Ishikawa (cell line): ENCODE results near the gene APOL6.

Experiments used
- EGR1 ChIP-seq: IDR thresholded peaks from 2 replicates; pipeline ENCODE4 v1.6.1; 2012
- EP300 ChIP-seq: IDR thresholded peaks from 2 replicates; pipeline ENCODE4 v1.6.1; 2012; ENCODE audit warnings: borderline replicate concordance
- FOXM1 ChIP-seq: IDR thresholded peaks from 2 replicates; pipeline ENCODE4 v1.6.1; 2012; ENCODE audit warnings: low read depth, borderline replicate concordance
- MAX ChIP-seq: IDR thresholded peaks from 2 replicates; pipeline ENCODE4 v1.6.1; 2012
- NFIC ChIP-seq: IDR thresholded peaks from 2 replicates; pipeline ENCODE4 v1.6.1; 2012
- REST ChIP-seq: IDR thresholded peaks from 2 replicates; pipeline ENCODE4 v1.6.1; 2012; ENCODE audit warnings: low read depth, mild to moderate bottlenecking
- TAF1 ChIP-seq: IDR thresholded peaks from 2 replicates; pipeline ENCODE4 v1.6.1; 2012; ENCODE audit warnings: low read depth, mild to moderate bottlenecking
- TCF12 ChIP-seq: IDR thresholded peaks from 2 replicates; pipeline ENCODE4 v1.6.1; 2012; ENCODE audit warnings: low read depth
- ZBTB7A ChIP-seq: IDR thresholded peaks from 2 replicates; pipeline ENCODE4 v1.6.1; 2012; ENCODE audit warnings: low read depth

- no peak for TF ChIP-seq REST
- no peak for TF ChIP-seq ZBTB7A
- TF ChIP-seq MAX: no peak
- no peak for TF ChIP-seq TAF1
- no peak for TF ChIP-seq EGR1
- TF ChIP-seq TCF12: no peak
- no peak for TF ChIP-seq EP300
- no peak for TF ChIP-seq FOXM1
- TF ChIP-seq NFIC: no peak
Measured at GRCh38 chr22:35678836-35679235, 30.6 kb downstream of the APOL6 start.
